ENCODE results near the gene CDK9.
A peak's percentile ranks its signal among the peaks of the same experiment; 100 is the strongest.

The CDK9 gene

DNA sequence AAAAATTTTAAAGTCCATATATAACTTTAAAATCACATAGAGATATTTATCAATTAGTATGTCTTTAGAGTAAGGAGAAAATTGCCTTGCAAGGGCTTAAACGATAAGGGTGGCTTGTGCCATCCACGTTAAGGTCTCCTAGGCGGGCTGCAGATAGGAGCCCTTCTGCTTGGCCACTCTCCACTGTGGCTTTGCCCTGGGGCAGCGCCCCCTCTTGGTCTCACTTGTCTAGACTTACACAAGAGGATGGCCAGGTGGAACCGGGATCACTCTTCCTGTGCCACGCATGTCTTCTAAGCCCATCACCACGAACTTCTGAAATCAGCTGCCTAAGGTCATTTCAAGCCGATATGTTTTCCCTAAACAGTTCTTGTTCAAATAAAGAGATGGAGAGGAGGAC lies 19.8 kb downstream of the CDK9 start:
- Histone ChIP-seq H3K4me1 (no peaks in the 10 kb centered on the region; the same call in 1 of the 2 replicates), H3K36me3 (peaks cover 8% of the 10 kb centered on the region), H3K4me3 (ENCODE audit: low read depth, low read length) (no peak overlapping the region), H3K27me3 (no peaks in the 10 kb centered on the region), H3K9me3 (no peaks in the 10 kb centered on the region)
- TF ChIP-seq, protein P1, sequence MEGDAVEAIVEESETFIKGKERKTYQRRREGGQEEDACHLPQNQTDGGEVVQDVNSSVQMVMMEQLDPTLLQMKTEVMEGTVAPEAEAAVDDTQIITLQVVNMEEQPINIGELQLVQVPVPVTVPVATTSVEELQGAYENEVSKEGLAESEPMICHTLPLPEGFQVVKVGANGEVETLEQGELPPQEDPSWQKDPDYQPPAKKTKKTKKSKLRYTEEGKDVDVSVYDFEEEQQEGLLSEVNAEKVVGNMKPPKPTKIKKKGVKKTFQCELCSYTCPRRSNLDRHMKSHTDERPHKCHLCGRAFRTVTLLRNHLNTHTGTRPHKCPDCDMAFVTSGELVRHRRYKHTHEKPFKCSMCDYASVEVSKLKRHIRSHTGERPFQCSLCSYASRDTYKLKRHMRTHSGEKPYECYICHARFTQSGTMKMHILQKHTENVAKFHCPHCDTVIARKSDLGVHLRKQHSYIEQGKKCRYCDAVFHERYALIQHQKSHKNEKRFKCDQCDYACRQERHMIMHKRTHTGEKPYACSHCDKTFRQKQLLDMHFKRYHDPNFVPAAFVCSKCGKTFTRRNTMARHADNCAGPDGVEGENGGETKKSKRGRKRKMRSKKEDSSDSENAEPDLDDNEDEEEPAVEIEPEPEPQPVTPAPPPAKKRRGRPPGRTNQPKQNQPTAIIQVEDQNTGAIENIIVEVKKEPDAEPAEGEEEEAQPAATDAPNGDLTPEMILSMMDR (IDR thresholded peaks at IDR 0.05; ENCODE audit: low read depth, low read length), result peak; percentile 55
- peak; percentile 75 for DNase-seq

DNA sequence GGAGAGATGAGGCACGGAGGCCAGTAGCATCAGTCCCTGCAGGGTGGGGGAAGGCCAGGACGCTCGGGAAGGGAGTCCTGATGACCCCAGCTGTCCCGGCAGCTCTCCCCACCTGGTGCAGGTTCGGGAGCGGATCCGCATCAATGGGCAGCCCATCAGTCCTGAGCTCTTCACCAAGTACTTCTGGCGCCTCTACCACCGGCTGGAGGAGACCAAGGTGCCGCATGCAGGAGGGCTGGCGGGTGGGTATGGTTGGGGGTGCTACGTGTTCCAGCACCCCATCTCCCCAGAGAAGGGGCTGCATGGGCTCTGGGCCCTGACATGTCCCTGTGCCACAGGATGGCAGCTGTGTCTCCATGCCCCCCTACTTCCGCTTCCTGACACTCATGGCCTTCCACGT lies 21.0 kb downstream of the CDK9 start:
- TF ChIP-seq, protein P1 (IDR thresholded peaks at IDR 0.05; ENCODE audit: low read depth, low read length), result no peak
- DNase-seq, result no peak
- Histone ChIP-seq H3K9me3 (no peaks in the 10 kb centered on the region), H3K27me3 (no peaks in the 10 kb centered on the region), H3K4me3 (ENCODE audit: low read depth, low read length) (no peak overlapping the region), H3K36me3 (peaks cover 8% of the 10 kb centered on the region), H3K4me1 (no peaks in the 10 kb centered on the region; the same call in 1 of the 2 replicates)

DNA sequence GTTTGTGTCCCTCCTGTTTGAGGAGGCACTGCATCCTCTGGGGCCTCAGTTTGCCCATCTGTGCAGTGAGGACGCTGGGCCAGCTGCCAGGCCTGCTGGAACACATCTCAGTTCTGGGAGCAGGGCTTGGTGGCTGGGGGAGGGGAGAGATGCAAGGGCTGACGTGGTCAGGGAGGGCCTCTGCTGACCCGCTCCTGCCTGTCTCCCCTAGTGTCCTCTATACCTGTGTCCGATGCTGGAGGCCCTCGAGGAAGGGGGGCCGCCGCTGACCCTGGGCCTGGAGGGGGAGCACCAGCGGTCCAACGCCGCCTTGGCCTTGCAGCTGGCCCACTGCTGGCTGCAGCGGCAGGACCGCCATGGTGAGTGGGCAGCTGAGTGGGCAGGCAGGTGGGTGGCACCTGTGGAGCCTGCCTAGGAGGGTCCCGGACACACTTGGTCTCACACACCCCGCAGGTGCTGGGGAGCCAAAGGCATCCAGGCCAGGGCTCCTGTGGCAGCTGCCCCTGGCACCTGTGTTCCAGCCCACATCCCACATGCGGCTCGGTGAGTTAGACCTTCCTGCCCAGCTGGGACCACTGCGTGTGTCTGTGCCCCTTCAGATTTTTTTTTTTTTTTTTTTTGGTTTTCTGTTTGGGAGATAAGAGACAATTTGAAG lies 22.6 kb downstream of the CDK9 start:
- TF ChIP-seq, protein P1 (IDR thresholded peaks at IDR 0.05; ENCODE audit: low read depth, low read length), result no peak
- Histone ChIP-seq H3K4me1 (no peaks in the 10 kb centered on the region; the same call in 1 of the 2 replicates), H3K27me3 (no peaks in the 10 kb centered on the region), H3K4me3 (ENCODE audit: low read depth, low read length) (no peak overlapping the region), H3K36me3 (peaks cover 16% of the 10 kb centered on the region), H3K9me3 (no peaks in the 10 kb centered on the region)
- no peak for DNase-seq

DNA sequence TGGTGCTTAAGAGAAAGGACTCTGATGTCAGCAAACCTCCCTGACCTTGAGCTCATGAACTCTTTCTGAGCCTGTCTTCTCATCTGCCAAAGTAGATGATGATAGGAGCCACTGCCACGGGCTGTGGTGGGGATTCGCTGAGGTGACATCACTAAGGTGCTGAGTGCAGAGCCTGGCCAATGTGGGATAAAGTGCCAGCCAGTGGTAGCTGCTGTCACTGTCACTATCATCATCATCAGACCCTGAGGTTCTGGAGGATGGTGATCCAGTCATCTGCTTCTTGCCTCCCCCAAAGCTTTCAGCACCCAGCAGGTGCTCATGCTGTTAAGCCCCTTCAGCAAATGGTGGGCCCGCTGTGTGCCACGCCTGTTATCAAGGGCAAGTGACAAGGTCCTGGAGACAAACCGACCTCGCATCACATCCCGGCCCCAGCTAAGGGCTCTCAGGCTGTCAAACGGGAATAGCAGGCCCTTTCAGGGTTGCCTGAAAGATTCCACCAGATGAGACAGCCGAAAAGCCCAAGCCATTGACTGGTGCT lies 23.2 kb downstream of the CDK9 start:
- peaks cover 22% of the 10 kb centered on the region for H3K36me3 ChIP-seq
- no peaks in the 10 kb centered on the region for H3K27me3 ChIP-seq
- TF ChIP-seq, protein P1 (IDR thresholded peaks at IDR 0.05; ENCODE audit: low read depth, low read length), result no peak
- H3K4me1 ChIP-seq, result no peaks in the 10 kb centered on the region; the same call in 1 of the 2 replicates
- H3K9me3 ChIP-seq, result no peaks in the 10 kb centered on the region
- no peak for DNase-seq
- H3K4me3 ChIP-seq (ENCODE audit: low read depth, low read length), result no peak overlapping the region

DNA sequence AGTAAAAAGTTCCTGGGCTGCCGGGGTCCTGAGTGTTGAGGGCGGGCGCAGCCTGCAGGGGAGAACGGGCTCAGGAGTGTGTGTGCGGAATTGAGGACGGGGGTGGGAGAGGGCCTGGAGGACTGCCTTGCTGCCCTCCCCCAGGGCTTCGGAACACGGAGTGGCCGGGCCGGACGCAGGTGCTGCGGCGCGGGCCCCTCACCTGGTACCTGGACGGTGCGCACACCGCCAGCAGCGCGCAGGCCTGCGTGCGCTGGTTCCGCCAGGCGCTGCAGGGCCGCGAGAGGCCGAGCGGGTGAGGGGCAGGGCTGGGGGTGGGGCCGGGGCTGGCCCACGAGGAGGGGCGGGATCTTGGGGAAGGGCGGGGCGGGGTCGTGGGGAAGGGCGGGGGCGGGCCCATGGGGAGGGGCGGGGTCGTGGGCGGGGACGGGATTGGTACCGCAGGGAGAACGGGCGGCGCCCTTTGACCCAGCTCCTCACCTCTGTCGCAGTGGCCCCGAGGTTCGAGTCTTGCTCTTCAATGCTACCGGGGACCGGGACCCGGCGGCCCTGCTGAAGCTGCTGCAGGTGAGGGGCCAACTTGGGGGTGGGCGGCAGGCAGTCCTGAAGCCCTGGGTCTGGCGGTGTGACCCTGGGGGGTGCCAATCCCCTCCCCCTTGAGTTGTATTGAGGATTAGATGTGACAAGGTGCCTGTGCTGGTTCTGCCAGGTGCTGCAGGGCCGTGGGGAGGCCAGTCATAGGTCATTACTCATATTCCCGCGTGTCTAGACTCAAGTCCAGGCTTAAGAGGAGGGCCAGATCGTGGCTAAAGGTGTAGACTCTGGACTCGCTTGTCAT lies 23.9 kb downstream of the CDK9 start:
- H3K4me3 ChIP-seq (ENCODE audit: low read depth, low read length), result no peak overlapping the region
- H3K4me1 ChIP-seq, result no peaks in the 10 kb centered on the region; the same call in 1 of the 2 replicates
- no peaks in the 10 kb centered on the region for H3K27me3 ChIP-seq
- peaks cover 20% of the 10 kb centered on the region for H3K36me3 ChIP-seq
- TF ChIP-seq, protein P1 (IDR thresholded peaks at IDR 0.05; ENCODE audit: low read depth, low read length), result no peak
- H3K9me3 ChIP-seq, result no peaks in the 10 kb centered on the region
- peak; percentile 59 for DNase-seq

All from BE2C (cell line).